GM23338 (cell line): ENCODE data around the gene DNASE1L2. TPM values are rescaled to one million over a fixed set of nuclear protein-coding genes. Genes with fewer than 3 reads are reported as not detected.

Source experiments
- ATAC-seq: fragments of 200-7000 bp; cut with Tn5 transposase; 3 replicates; pipeline ENCODE4 v1.9.1; 2020
- DNase-seq: peaks from one replicate; pipeline ENCODE4 v3.0.0-alpha.2; 2015; ENCODE audit warnings: low spot score
- H2AFZ ChIP-seq: fragments of 200-600 bp; sonication (generic); 2 replicates; pipeline ENCODE4 v1.8.0; 2016; ENCODE audit warnings: antibody characterized with exemption, mild to moderate bottlenecking, moderate library complexity
- H3F3A ChIP-seq: fragments of 200-600 bp; sonication (generic); replicated peaks from 2 replicates; pipeline ENCODE4 v1.8.0; 2017; ENCODE audit warnings: antibody characterized with exemption, mixed run types, low read depth
- H3K27ac ChIP-seq: fragments of 200-600 bp; sonication (generic); 2 replicates; pipeline ENCODE4 v1.6.1; 2016; ENCODE audit warnings: low read depth
- H3K27me3 ChIP-seq: fragments of 200-600 bp; sonication (generic); 2 replicates; pipeline ENCODE4 v1.8.0; 2016; ENCODE audit warnings: mild to moderate bottlenecking, mixed run types, moderate library complexity; ENCODE audit not compliant: insufficient read depth
- H3K36me3 ChIP-seq: fragments of 200-600 bp; sonication (generic); 2 replicates; pipeline ENCODE4 v1.8.0; 2016; ENCODE audit warnings: mild to moderate bottlenecking; ENCODE audit not compliant: insufficient read depth
- H3K4me1 ChIP-seq: fragments of 200-600 bp; sonication (generic); 2 replicates; pipeline ENCODE4 v1.8.0; 2016; ENCODE audit warnings: mild to moderate bottlenecking, moderate library complexity; ENCODE audit not compliant: insufficient read depth
- H3K4me2 ChIP-seq: fragments of 200-600 bp; sonication (generic); 2 replicates; pipeline ENCODE4 v1.7.1; 2017; ENCODE audit warnings: mixed run types
- H3K4me3 ChIP-seq: fragments of 200-600 bp; sonication (generic); 2 replicates; pipeline ENCODE4 v1.6.1; 2016; ENCODE audit warnings: mixed run types
- H3K79me2 ChIP-seq: fragments of 200-600 bp; sonication (generic); replicated peaks from 2 replicates; pipeline ENCODE4 v1.8.0; 2017; ENCODE audit warnings: mild to moderate bottlenecking; ENCODE audit not compliant: insufficient read depth
- H3K9me2 ChIP-seq: fragments of 200-600 bp; sonication (generic); 2 replicates; pipeline ENCODE4 v1.8.0; 2017; ENCODE audit not compliant: insufficient read depth
- H4K20me1 ChIP-seq: fragments of 200-600 bp; sonication (generic); replicated peaks from 2 replicates; pipeline ENCODE4 v1.8.0; 2017; ENCODE audit warnings: mild to moderate bottlenecking; ENCODE audit not compliant: insufficient read depth
- H3K27ac Mint-ChIP-seq: 2 replicates; pipeline ENCODE4 v1.8.0; 2020; ENCODE audit warnings: inconsistent platforms, mild to moderate bottlenecking, moderate library complexity, mixed read lengths
- H3K27me3 Mint-ChIP-seq: 3 replicates; pipeline ENCODE4 v1.8.0; 2022; ENCODE audit warnings: low read depth, mild to moderate bottlenecking, moderate library complexity, mixed read lengths, inconsistent platforms; ENCODE audit not compliant: insufficient read depth, poor library complexity
- H3K36me3 Mint-ChIP-seq: 3 replicates; pipeline ENCODE4 v1.8.0; 2021; ENCODE audit warnings: low read depth, mild to moderate bottlenecking, inconsistent platforms, moderate library complexity, mixed read lengths
- H3K4me1 Mint-ChIP-seq: 3 replicates; pipeline ENCODE4 v1.8.0; 2020; ENCODE audit warnings: mild to moderate bottlenecking, inconsistent platforms, mixed read lengths
- H3K4me3 Mint-ChIP-seq: 3 replicates; pipeline ENCODE4 v1.8.0; 2021; ENCODE audit warnings: moderate library complexity, mild to moderate bottlenecking, inconsistent platforms, mixed read lengths
- H3K9me3 Mint-ChIP-seq: 3 replicates; pipeline ENCODE4 v1.8.0; 2020; ENCODE audit warnings: moderate library complexity, mild to moderate bottlenecking, inconsistent platforms, mixed read lengths
- CREB1 ChIP-seq: fragments of 250-450 bp; sonication (Bioruptor Pico); IDR thresholded peaks from 2 replicates; pipeline ENCODE4 v1.5.0; 2020; ENCODE audit warnings: low read depth, mild to moderate bottlenecking, moderate library complexity
- ETS1 ChIP-seq: IDR thresholded peaks from 2 replicates; pipeline ENCODE4 v1.6.1; 2016; ENCODE audit warnings: antibody characterized with exemption
- EZH2 ChIP-seq: fragments of 200-600 bp; sonication (generic); IDR thresholded peaks from one replicate; pipeline ENCODE4 v1.8.0; 2017; ENCODE audit warnings: antibody characterized with exemption, mild to moderate bottlenecking, low read depth; ENCODE audit not compliant: unreplicated experiment
- EZH2phosphoT487 ChIP-seq: fragments of 200-600 bp; sonication (generic); IDR thresholded peaks from one replicate; pipeline ENCODE4 v1.8.1; 2018; ENCODE audit warnings: antibody characterized with exemption; ENCODE audit not compliant: unreplicated experiment
- NANOG ChIP-seq: IDR thresholded peaks from 2 replicates; pipeline ENCODE4 v1.6.1; 2016; ENCODE audit warnings: antibody characterized with exemption, borderline replicate concordance
- POLR2AphosphoS5 ChIP-seq: IDR thresholded peaks from 2 replicates; pipeline ENCODE4 v1.6.1; 2016; ENCODE audit warnings: antibody characterized with exemption, low read depth
- ZNF114 ChIP-seq: fragments of 250-450 bp; sonication (Bioruptor Pico); IDR thresholded peaks from 2 replicates; pipeline ENCODE4 v1.5.0; 2020; ENCODE audit warnings: mild to moderate bottlenecking, moderate library complexity
- ZNF331 ChIP-seq: fragments of 250-450 bp; sonication (Bioruptor Pico); IDR thresholded peaks from 2 replicates; pipeline ENCODE4 v1.5.0; 2020; ENCODE audit warnings: low read depth, mild to moderate bottlenecking, moderate library complexity
- polyA plus RNA-seq: library from polyadenylated mRNA; unstranded; fragments of >200 nt; fragmentation: Nextera tagmentation; extraction: Ambion mirVana; gene quantifications from 2 replicates; pipeline ENCODE4 v1.2.1, GENCODE V29; 2016
- total RNA-seq: library from RNA; depleted of rRNA; stranded (reverse); fragments of >200 nt; shearing (Covaris generic); gene quantifications from 2 replicates; pipeline ENCODE4 v1.2.3, GENCODE V29; 2014
- TF ChIP-seq, protein P1 (sequence below): fragments of 250-450 bp; sonication (Bioruptor Pico); IDR thresholded peaks from 2 replicates; pipeline ENCODE4 v1.5.0; 2020; ENCODE audit warnings: mild to moderate bottlenecking, moderate library complexity

Gene DNASE1L2
- total and polyA plus RNA-seq, 2 experiments from 2014 or later: 0.23 TPM; not detected in 1

- TF ChIP-seq, protein P1, sequence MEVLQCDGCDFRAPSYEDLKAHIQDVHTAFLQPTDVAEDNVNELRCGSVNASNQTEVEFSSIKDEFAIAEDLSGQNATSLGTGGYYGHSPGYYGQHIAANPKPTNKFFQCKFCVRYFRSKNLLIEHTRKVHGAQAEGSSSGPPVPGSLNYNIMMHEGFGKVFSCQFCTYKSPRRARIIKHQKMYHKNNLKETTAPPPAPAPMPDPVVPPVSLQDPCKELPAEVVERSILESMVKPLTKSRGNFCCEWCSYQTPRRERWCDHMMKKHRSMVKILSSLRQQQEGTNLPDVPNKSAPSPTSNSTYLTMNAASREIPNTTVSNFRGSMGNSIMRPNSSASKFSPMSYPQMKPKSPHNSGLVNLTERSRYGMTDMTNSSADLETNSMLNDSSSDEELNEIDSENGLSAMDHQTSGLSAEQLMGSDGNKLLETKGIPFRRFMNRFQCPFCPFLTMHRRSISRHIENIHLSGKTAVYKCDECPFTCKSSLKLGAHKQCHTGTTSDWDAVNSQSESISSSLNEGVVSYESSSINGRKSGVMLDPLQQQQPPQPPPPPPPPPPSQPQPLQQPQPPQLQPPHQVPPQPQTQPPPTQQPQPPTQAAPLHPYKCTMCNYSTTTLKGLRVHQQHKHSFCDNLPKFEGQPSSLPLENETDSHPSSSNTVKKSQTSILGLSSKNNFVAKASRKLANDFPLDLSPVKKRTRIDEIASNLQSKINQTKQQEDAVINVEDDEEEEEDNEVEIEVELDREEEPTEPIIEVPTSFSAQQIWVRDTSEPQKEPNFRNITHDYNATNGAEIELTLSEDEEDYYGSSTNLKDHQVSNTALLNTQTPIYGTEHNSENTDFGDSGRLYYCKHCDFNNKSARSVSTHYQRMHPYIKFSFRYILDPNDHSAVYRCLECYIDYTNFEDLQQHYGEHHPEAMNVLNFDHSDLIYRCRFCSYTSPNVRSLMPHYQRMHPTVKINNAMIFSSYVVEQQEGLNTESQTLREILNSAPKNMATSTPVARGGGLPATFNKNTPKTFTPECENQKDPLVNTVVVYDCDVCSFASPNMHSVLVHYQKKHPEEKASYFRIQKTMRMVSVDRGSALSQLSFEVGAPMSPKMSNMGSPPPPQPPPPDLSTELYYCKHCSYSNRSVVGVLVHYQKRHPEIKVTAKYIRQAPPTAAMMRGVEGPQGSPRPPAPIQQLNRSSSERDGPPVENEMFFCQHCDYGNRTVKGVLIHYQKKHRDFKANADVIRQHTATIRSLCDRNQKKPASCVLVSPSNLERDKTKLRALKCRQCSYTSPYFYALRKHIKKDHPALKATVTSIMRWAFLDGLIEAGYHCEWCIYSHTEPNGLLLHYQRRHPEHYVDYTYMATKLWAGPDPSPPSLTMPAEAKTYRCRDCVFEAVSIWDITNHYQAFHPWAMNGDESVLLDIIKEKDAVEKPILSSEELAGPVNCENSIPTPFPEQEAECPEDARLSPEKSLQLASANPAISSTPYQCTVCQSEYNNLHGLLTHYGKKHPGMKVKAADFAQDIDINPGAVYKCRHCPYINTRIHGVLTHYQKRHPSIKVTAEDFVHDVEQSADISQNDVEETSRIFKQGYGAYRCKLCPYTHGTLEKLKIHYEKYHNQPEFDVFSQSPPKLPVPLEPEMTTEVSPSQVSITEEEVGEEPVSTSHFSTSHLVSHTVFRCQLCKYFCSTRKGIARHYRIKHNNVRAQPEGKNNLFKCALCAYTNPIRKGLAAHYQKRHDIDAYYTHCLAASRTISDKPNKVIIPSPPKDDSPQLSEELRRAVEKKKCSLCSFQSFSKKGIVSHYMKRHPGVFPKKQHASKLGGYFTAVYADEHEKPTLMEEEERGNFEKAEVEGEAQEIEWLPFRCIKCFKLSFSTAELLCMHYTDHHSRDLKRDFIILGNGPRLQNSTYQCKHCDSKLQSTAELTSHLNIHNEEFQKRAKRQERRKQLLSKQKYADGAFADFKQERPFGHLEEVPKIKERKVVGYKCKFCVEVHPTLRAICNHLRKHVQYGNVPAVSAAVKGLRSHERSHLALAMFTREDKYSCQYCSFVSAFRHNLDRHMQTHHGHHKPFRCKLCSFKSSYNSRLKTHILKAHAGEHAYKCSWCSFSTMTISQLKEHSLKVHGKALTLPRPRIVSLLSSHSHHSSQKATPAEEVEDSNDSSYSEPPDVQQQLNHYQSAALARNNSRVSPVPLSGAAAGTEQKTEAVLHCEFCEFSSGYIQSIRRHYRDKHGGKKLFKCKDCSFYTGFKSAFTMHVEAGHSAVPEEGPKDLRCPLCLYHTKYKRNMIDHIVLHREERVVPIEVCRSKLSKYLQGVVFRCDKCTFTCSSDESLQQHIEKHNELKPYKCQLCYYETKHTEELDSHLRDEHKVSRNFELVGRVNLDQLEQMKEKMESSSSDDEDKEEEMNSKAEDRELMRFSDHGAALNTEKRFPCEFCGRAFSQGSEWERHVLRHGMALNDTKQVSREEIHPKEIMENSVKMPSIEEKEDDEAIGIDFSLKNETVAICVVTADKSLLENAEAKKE (CRISPR knock-in tag): no peak
- TF ChIP-seq EZH2 (no peak), ETS1 (no peak), CREB1 (no peak)
These were observed 38.5 kb upstream of the DNASE1L2 start (continued) for GRCh38 chr16:2197765-2198164.

DNA sequence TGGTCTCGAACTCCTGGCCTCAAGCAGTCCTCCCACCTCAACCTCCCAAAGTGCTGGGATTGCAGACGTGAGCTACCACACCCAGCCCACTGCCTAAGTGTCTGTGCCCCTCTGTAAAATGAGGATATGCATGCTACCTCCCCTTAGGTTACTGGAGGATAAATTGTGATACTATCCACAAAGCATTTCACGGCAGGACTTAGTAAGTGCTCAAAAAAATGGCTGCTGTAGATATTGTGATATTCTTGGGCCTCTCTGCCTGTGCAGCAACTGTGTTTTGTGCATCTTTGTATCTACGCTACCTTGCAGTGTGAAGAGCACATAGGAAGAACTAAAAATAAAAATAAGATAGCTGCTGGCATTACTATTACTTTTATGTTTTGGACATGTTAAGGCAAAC, 38.0 kb upstream of the DNASE1L2 start:
- Histone ChIP-seq H3K4me2 (no peak overlapping the region), H3K79me2 (no peaks in the 10 kb centered on the region), H3K9me2 (no peaks in the 10 kb centered on the region), H3K27me3 (peaks cover 54% of the 10 kb centered on the region), H4K20me1 (no peaks in the 10 kb centered on the region), H3K27ac (no peak overlapping the region), H3K4me3 (no peak overlapping the region), H3K4me1 (no peaks in the 10 kb centered on the region; the same call in 1 of the 2 replicates), H3K36me3 (no peaks in the 10 kb centered on the region), H3F3A (no peaks in the 10 kb centered on the region), H2AFZ (no peak overlapping the region)
- Mint-ChIP-seq H3K9me3 (no peaks in the 10 kb centered on the region), H3K27me3 (peaks cover 40% of the 10 kb centered on the region), H3K36me3 (no peaks in the 10 kb centered on the region; the same call in 2 of the 3 replicates), H3K4me3 (peak overlapping the region; percentile 63), H3K4me1 (no peaks in the 10 kb centered on the region), H3K27ac (no peak overlapping the region)
- no peak for ATAC-seq
- DNase-seq: no peak
- TF ChIP-seq CREB1 (no peak), EZH2 (no peak), ZNF331 (CRISPR knock-in tag) (no peak), POLR2AphosphoS5 (no peak), EZH2phosphoT487 (no peak), ZNF114 (CRISPR knock-in tag) (no peak), NANOG (no peak)
- TF ChIP-seq, protein P1 (CRISPR knock-in tag): no peak
